OCI-LY1 (cell line): ENCODE data around the gene CSTB.

Experiments
- H2AFZ ChIP-seq: fragments of 200-600 bp; sonication (generic), shearing (Covaris generic); 2 replicates; pipeline ENCODE4 v1.6.0; 2014; ENCODE audit warnings: antibody characterized with exemption, mild to moderate bottlenecking, low read length
- H3F3A ChIP-seq: fragments of 200-600 bp; sonication (generic), shearing (Covaris generic); 2 replicates; pipeline ENCODE4 v1.6.0; 2014; ENCODE audit warnings: mild to moderate bottlenecking, antibody characterized with exemption, low read length, moderate library complexity; ENCODE audit not compliant: insufficient read depth
- H3K27ac ChIP-seq: fragments of 200-600 bp; sonication (generic); 2 replicates; pipeline ENCODE4 v1.5.1; 2014; ENCODE audit warnings: low read length, mixed run types, mild to moderate bottlenecking, low read depth; ENCODE audit not compliant: poor library complexity, severe bottlenecking
- H3K27me3 ChIP-seq: fragments of 200-600 bp; sonication (generic); 2 replicates; pipeline ENCODE4 v1.6.0; 2014; ENCODE audit warnings: antibody characterized with exemption, mild to moderate bottlenecking, low read length, moderate library complexity; ENCODE audit not compliant: insufficient read depth
- H3K36me3 ChIP-seq: fragments of 200-600 bp; sonication (generic); 2 replicates; pipeline ENCODE4 v1.6.1; 2014; ENCODE audit warnings: mild to moderate bottlenecking, antibody characterized with exemption, low read length, moderate library complexity, mixed read lengths; ENCODE audit not compliant: insufficient read depth
- H3K4me1 ChIP-seq: fragments of 200-600 bp; sonication (generic); 2 replicates; pipeline ENCODE4 v1.5.1; 2014; ENCODE audit warnings: mild to moderate bottlenecking, low read length, moderate library complexity; ENCODE audit not compliant: insufficient read depth, severe bottlenecking
- H3K4me2 ChIP-seq: fragments of 200-600 bp; sonication (generic), shearing (Covaris generic); 2 replicates; pipeline ENCODE4 v1.6.1; 2014; ENCODE audit warnings: low read length
- H3K4me3 ChIP-seq: fragments of 200-600 bp; sonication (generic); 2 replicates; pipeline ENCODE4 v1.5.1; 2014; ENCODE audit warnings: low read length, low read depth, mild to moderate bottlenecking, mixed read lengths; ENCODE audit not compliant: poor library complexity, severe bottlenecking
- H3K79me2 ChIP-seq: fragments of 200-600 bp; shearing (Covaris generic); 2 replicates; pipeline ENCODE4 v1.6.1; 2016; ENCODE audit warnings: mixed run types, low read length, mixed read lengths; ENCODE audit not compliant: insufficient read depth
- H3K9ac ChIP-seq: fragments of 200-600 bp; sonication (generic), shearing (Covaris generic); 2 replicates; pipeline ENCODE4 v1.6.1; 2014; ENCODE audit warnings: mild to moderate bottlenecking, low read length, mixed read lengths
- H3K9me2 ChIP-seq: fragments of 200-600 bp; sonication (generic), shearing (Covaris generic); 2 replicates; pipeline ENCODE4 v1.6.1; 2014; ENCODE audit warnings: low read depth, mild to moderate bottlenecking, low read length, mixed read lengths
- H3K9me3 ChIP-seq: fragments of 200-600 bp; shearing (Covaris generic); 2 replicates; pipeline ENCODE4 v1.6.1; 2014; ENCODE audit warnings: low read length, mixed read lengths
- H4K20me1 ChIP-seq: fragments of 200-600 bp; sonication (generic), shearing (Covaris generic); 2 replicates; pipeline ENCODE4 v1.6.0; 2016; ENCODE audit warnings: mild to moderate bottlenecking, low read length; ENCODE audit not compliant: insufficient read depth
- EZH2 ChIP-seq: fragments of 200-600 bp; sonication (generic), shearing (Covaris generic); IDR thresholded peaks from 2 replicates; pipeline ENCODE4 v1.8.0; 2017; ENCODE audit warnings: borderline replicate concordance, mixed run types, mild to moderate bottlenecking, antibody characterized with exemption, low read length, moderate library complexity, mixed read lengths
- TF ChIP-seq, protein P1 (sequence below): fragments of 200-600 bp; sonication (generic), shearing (Covaris generic); IDR thresholded peaks from 2 replicates; pipeline ENCODE4 v1.5.1; 2017; ENCODE audit warnings: mild to moderate bottlenecking, antibody characterized with exemption, low read length, moderate library complexity, mixed read lengths

Gene CSTB

DNA sequence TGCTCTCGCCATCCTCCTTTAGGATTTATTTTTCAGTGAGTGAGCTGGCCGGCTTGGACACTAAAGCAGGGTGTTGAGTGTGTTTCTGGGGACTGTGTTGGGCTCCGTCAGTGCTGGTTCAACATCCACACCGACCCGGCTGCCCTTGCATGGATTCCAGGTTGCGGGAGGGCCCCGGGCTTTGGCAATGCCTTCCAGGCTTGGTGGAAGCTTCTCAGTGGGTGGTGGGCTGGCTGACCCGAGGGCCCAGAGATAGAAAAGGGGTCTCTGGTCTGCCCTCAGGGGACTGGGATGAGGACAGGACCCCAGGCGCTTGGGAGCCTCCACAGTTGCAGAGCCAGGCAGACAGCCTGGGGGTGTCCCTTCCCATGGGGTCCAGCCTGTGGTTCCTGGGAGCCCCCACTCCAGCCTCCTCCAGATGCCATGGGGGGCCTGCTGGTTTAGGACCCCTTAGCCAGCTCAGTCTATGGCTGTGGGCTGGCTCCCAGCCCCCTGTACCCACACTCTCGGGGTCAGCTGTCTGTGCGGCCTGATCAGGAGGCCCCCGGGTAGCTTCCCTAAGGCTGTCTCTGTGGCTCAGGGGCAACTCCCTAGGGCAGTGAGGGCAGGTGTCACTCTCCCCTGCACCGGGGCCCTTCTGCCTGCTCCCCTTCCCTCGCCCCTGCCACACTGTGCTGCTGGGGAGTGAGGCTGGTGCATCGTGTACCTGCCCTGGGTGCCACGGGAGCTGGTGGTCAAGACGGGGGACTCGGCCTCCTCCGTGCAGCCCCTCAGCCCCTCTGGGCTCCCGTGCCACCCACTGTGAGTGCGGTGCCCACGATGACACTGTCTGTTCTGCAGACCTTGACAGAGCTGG lies 40.6 kb downstream of the CSTB start:
- H3K79me2 ChIP-seq: no peaks in the 10 kb centered on the region
- no peaks in the 10 kb centered on the region for H4K20me1 ChIP-seq
- H3K4me2 ChIP-seq: no peak overlapping the region
- no peak overlapping the region for H3K27ac ChIP-seq
- TF ChIP-seq, protein P1, sequence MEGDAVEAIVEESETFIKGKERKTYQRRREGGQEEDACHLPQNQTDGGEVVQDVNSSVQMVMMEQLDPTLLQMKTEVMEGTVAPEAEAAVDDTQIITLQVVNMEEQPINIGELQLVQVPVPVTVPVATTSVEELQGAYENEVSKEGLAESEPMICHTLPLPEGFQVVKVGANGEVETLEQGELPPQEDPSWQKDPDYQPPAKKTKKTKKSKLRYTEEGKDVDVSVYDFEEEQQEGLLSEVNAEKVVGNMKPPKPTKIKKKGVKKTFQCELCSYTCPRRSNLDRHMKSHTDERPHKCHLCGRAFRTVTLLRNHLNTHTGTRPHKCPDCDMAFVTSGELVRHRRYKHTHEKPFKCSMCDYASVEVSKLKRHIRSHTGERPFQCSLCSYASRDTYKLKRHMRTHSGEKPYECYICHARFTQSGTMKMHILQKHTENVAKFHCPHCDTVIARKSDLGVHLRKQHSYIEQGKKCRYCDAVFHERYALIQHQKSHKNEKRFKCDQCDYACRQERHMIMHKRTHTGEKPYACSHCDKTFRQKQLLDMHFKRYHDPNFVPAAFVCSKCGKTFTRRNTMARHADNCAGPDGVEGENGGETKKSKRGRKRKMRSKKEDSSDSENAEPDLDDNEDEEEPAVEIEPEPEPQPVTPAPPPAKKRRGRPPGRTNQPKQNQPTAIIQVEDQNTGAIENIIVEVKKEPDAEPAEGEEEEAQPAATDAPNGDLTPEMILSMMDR: no peak
- TF ChIP-seq EZH2: no peak
- peaks cover 12% of the 10 kb centered on the region for H3K4me1 ChIP-seq
- H3K36me3 ChIP-seq: peaks cover 6% of the 10 kb centered on the region; the same call in 1 of the 2 replicates
- no peak overlapping the region for H3K9ac ChIP-seq
- no peak overlapping the region for H3K4me3 ChIP-seq
- no peaks in the 10 kb centered on the region for H3K27me3 ChIP-seq
- H3F3A ChIP-seq: no peaks in the 10 kb centered on the region
- no peak overlapping the region for H2AFZ ChIP-seq
- H3K9me2 ChIP-seq: no peaks in the 10 kb centered on the region
- no peaks in the 10 kb centered on the region for H3K9me3 ChIP-seq

DNA sequence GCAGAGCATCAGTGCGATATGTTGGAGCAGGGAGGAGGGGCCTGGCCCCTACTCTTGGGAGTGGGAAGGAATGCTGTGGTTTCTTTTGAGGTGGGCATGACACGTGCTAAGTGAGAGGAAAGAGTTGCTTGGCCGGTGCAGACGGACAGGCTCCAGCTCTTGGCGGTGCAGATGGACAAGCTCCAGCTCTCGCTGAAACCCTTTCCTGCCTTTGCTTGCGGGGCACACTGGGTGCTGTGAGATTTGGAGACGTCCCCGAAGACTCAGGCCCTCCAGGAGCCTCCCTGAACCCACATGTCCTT lies 41.2 kb downstream of the CSTB start:
- no peaks in the 10 kb centered on the region for H3K79me2 ChIP-seq

DNA sequence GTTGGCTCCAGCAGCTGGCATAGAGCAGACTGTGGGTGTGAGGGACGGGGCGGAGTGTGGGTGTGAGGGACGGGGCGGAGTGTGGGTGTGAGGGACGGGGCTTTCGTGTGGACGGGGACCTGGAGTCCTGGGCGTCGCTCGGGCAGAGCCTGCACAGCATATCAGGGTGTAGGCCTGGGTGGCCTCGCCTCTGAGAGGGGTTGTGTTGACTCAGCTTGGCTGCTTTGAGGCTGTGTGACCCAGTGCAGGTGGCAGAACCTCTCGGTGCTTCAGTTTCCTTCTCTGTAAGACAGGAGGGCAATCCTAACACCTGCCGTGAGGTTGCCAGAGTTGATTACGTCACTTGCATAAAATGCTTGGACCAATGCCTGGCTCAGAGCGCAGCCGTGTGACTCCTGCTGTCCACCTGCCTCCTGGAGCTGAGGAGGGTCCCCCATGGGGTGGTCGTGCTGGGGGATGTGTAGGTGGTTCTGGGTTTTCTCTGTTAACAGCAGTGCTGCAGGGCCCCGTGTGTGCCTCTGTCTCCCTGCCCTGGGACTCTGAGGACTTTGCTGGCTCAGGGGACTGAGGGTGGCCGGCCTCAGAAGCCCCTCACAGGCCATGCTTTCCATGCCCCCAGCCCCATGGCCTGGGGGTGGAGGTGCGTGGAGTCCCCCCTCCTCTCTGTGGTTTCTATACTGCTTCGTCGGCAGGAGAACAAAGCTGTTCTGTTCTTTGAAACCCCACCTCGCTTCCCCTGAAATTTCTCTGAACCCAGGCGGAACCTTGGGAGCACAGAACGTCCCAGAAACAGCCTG lies 41.8 kb downstream of the CSTB start:
- Histone ChIP-seq H3K9ac (no peak overlapping the region), H3K36me3 (peaks cover 6% of the 10 kb centered on the region; the same call in 1 of the 2 replicates), H3K9me2 (no peaks in the 10 kb centered on the region), H3K4me3 (no peak overlapping the region), H3F3A (no peaks in the 10 kb centered on the region), H2AFZ (no peak overlapping the region), H3K9me3 (no peaks in the 10 kb centered on the region), H3K27me3 (no peaks in the 10 kb centered on the region), H3K27ac (no peak overlapping the region), H3K4me2 (no peak overlapping the region), H3K4me1 (peaks cover 17% of the 10 kb centered on the region), H4K20me1 (no peaks in the 10 kb centered on the region), H3K79me2 (no peaks in the 10 kb centered on the region)
- TF ChIP-seq EZH2: no peak
- TF ChIP-seq, protein P1: no peak

More for the DNA sequence above, 41.2 kb downstream of the CSTB start:
- H3K9me2 ChIP-seq: no peaks in the 10 kb centered on the region
- H3K4me3 ChIP-seq: no peak overlapping the region
- H2AFZ ChIP-seq: no peak overlapping the region
- no peaks in the 10 kb centered on the region for H3F3A ChIP-seq
- H3K4me2 ChIP-seq: no peak overlapping the region
- no peaks in the 10 kb centered on the region for H3K9me3 ChIP-seq
- peaks cover 12% of the 10 kb centered on the region for H3K4me1 ChIP-seq
- H3K36me3 ChIP-seq: peaks cover 6% of the 10 kb centered on the region; the same call in 1 of the 2 replicates
- no peak overlapping the region for H3K9ac ChIP-seq
- no peaks in the 10 kb centered on the region for H4K20me1 ChIP-seq
- TF ChIP-seq, protein P1: no peak
- no peak for TF ChIP-seq EZH2
- H3K27me3 ChIP-seq: no peaks in the 10 kb centered on the region
- H3K27ac ChIP-seq: no peak overlapping the region
